ENCODE data around the gene PRKRIP1.
A peak's percentile ranks its signal among the peaks of the same experiment; 100 is the strongest.
"Not testable (repeated sequence)": the region's sequence is repeated elsewhere in the genome, so short reads cannot be mapped to it uniquely, and the experiment has no call there.

PRKRIP1 gene

DNA sequence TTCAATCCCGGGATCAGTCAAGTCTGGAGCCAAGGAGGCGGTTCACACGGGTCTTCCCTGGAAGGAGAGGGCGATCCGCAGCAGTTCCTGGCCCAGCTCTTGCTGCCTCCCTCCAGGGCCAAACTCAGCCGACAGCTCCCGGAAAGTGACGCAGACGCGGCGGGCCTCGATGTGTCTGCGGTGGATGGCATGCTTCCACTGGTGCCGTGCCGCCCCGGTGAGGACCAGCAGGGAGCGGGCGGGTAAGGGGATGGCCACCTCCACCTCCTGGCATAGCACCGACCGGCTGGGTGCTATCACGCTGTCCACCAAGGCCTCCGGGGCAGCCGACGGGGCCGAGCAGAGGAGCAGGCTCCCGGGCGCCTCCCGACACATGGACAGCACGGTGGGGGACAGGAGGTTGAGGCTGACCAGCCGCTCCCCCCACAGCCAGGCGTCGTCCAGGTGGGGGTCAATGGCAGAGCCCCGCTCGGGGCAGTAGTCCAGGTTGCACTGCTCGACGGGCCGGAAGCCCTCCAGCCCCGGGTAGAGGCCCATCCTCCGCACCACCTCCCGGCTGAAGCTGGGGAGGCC, 61.3 kb downstream of the PRKRIP1 start:
- DNase-seq (ENCODE audit: low read depth in 2 of 2) = no peak

DNA sequence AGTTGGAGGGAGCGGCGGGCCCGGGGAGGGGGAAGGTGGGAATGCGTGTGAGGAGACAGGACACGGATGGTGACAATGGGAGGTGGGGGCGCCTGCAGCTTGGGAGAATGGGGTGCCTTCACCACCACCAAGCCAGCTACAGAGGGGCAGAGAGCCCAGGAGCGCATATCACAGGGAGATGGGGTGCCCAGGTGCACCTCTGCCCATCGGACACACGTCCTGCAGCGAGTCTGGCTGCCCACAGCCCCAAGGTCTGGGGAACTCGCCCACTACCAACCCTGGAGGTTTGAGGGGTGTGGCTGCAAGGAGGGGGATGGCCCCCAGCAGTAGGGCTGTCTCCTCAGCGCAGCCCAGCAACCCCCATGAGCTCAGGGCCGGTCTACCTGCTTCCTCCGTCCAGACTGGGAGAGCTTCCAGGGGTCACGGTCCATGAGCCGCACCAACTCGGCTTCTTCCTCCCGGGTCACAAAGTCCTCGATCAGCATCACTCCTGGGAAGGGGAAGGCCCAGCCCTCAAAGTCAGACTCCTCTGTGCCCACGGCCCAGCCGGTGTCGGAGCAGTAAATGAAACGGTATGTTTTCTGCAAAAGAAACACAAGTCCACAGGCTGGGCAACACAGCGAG, 63.2 kb downstream of the PRKRIP1 start:
- DNase-seq (ENCODE audit: low read depth in 2 of 2) = no peak

DNA sequence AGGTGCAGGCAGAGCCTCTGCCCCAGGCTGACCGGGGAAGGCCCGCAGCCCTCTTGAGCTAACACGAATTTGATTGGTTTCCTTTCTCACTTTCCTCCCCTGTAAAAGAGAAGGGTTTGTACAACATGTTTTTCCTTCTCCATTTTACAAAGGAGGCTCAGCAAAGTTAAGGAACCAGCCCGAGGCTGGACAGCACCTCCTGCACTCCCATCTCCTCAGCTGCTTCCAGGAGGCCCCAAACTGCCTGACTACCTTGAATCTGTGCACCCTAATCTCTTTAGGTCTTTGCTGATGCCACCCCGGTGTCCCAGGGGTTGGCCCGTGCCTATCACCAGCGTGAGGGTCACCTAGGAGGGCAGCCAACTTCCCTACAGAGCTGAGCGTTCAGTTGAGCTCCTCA, 64.3 kb downstream of the PRKRIP1 start:
- no peak for DNase-seq (ENCODE audit: low read depth in 2 of 2)

DNA sequence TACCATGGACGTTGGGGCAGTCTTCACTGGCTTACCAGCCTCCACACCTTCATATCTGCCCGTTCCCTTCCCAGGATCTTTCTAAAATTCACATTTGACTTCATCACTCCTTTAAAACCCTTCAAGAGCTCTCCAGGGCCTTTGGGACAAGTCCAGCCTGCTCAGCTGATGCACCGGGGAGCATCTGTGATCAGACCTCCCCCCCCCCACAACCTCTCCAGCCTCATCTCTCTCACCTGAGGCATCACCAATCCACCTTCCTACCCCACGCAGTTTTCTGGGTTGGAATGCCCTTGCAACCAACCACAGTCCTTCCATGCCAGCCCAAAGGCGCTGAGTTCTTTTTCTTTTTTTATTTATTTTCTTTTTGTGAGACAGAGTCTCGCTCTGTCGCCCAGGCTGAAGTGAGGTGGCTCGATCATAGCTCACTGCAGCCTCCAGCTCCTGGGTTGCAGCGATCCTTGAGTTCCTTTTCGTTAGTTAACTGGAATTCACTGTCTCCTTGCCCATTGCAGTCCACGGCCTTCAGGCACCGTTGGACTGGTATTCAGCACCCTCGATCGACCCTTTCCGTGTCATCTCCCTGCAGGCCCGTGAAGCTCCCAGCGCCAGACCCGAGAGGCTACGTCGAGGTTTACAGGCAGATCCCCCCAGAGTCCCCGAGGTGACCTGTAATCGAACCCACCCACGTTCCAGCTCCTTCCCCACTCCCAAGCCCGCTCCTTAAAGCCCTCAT, 67.8 kb downstream of the PRKRIP1 start:
- no peak for DNase-seq (ENCODE audit: low read depth in 2 of 2)

DNA sequence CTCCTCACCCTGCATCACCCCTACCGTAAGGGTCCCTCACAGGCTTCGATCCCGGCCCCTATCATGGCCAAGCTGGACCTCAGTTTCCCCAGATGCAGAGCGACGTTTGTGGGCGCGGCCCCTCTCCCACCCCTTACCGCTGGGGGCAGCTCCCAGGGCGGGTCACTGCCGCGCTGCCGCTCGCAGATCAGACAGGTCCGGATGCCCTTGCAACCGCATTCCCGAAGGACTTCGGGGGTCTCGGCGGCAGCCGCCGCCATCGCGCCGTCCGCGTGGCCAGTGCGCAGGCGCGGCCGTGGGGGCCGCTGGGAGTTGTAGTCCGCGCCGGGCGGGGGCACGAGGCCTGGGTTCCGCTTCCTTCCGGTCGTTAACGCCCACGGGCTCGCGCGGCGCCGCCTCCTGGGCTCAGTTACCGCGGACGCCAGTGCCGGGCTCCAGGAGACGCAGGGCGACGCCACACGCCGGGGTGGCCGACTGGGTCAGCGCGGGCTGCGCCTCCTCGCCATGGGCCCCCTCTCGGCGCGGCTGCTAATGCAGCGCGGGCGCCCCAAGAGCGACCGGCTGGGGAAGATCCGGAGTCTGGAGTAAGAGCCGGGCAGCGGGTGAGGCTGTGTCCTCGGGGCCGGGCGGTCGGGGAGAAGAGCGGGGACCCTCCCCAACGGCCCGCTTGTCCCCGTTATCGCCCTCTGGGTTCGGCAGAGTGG, 68.6 kb downstream of the PRKRIP1 start, which contains the start of the genes ALKBH4 and LRWD1:
TSS of gene ALKBH4 (minus strand) at position 287 of the 704 bp plus-strand sequence. CDS start at position 260, 27 bp downstream.
TSS of gene LRWD1 (plus strand) at position 408 of the 704 bp plus-strand sequence. CDS start at position 505, 97 bp downstream.
- DNase-seq (ENCODE audit: low read depth in 2 of 2) = peak; percentile 95 to 96

GRCh38 chr7:102466097-102466496, 69.9 kb downstream of the PRKRIP1 start:
- no peak for DNase-seq (ENCODE audit: low read depth in 2 of 2)

GRCh38 chr7:102467581-102468477, 71.7 kb downstream of the PRKRIP1 start:
- no peak for DNase-seq (ENCODE audit: low read depth in 2 of 2)

DNA sequence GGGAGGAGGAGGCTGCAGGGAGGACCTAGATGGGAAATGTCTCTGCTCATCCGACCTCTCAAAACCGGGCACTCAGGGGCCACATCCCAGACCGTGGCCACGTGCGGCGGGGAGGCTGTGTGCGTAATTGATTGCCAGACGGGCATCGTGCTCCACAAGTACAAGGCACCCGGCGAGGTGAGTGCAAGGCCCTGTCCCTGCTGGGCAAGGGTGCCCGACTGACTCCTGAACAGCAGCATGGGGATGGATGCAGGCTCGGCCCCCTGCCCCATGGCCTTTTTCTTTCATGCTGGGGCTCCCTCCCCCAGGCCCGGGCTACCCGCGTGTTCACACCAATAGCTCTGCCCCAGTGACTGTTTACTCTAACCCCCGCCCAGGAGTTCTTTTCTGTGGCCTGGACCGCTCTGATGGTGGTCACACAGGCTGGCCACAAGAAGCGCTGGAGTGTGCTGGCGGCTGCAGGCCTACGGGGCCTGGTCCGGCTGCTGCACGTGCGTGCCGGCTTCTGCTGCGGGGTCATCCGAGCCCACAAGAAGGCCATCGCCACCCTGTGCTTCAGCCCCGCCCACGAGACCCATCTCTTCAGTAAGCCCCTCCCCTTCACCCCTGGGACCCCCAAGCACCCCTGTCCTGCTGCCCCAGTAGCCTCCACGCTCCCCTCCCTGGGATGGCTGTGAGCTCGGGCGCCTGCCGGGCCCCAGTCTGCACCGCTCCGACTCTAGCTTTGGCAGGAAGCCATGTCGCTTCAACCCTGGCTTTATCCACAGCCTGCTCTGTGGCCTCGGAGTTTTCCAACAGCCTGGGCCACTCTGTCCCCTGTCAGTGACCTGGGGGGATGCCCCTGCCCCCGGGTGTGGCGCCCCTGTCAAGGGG, 72.6 kb downstream of the PRKRIP1 start:
- DNase-seq (ENCODE audit: low read depth in 2 of 2) = no peak

DNA sequence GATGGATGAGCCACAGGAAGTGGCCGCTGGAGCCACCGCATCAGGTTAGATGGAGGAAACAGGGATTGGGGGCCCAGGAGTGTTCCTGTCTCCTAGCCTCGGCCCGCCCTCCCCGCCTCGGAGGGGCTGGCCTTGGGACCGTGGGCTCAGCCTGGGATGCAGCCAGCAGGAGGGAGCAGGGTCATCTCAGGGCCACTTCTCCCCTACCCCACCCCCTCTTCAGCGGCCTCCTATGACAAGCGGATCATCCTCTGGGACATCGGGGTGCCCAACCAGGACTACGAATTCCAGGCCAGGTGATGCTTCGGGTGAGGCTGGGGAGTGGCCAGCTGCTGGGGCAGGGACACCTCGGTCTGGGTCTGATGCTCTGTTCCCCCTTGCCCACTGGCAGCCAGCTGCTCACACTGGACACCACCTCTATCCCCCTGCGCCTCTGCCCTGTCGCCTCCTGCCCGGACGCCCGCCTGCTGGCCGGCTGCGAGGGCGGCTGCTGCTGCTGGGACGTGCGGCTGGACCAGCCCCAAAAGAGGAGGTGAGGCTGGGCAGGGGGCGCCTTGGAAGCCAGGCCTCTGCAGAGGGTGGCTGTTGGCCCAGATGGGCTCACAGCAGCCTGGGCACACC, 73.3 kb downstream of the PRKRIP1 start:
- no peak for DNase-seq (ENCODE audit: low read depth in 2 of 2)

DNA sequence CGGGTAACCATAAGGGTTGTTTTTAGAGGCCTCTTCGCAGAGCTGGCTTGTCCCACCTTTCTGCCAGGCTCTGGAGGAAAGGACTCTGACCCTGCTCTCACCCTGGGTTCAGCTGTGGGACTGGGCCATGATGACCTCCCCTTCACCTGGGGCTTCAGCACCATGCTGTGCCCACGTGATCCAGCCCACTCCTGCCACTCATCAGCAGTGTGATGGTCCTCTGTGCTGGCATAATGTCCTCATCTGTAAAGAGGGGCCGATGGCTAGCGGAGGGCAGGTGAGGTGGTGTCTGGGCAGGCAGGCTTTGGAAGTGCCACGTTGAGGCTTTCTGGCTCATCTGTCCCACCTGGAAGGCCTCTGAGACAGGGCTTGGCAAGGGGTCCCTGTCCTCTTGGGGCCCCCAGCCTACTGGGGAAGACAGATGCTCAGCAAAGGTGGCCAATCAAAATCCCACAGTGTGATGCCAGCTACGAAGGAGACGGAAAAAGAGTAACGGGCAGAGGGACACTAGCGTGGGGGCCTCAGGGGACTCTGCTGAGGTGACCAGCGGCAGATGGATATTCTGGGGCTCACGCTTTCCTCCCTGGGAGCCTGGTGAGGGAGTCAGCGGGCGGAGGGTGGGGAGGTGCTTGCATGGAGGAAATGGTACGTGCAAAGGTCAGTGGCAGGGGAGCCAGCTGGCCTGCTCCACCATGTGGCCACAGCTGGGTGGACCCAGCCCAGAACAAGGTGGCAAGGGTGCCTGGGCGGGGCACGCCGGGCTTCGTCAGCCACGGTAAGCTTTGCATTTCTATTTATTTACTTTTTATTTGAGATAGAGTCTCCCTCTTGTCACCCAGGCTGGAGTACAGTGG, 74.0 kb downstream of the PRKRIP1 start:
- DNase-seq (ENCODE audit: low read depth in 2 of 2) = no peak

- DNase-seq (ENCODE audit: low read depth in 2 of 2) = no peak
These were observed 75.6 kb downstream of the PRKRIP1 start for GRCh38 chr7:102471791-102472125.

- DNase-seq (ENCODE audit: low read depth in 2 of 2) = no peak
These were observed 76.2 kb downstream of the PRKRIP1 start for GRCh38 chr7:102472126-102473041.

DNA sequence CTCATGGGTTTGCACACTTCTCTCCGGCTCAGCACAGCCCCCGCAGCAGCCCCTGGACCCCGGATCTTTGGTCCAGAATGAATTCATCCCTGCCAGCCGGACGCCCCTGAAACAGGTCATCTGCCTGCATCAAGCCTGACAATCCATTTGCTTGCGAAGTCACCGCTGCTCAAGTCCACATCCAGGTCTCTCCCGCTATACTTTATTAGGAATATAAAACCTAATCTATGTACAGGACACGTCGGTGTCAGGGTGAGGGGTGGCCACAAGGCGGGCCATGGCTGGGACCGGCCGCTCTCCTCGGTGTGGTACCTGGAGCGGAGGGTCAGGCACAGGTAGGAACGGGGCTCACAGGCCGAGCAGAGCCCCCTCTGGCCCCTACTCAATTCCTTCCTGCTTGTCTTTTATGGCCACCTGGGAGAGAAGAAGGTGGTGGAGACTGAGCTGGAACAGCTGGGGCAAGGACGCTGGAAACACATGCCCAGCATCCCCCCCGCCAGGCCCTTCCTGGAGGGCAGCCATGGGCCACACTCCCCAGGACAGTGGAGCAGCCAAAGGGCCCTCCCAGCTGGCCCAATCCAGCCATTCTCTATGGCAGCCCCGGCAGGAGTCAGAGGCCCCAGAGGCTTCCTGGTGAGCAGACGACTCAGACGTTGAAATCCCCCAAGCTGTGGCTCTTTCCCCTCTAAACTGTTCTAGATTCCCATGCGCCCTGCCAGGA, 77.3 kb downstream of the PRKRIP1 start:
- no peak for DNase-seq (ENCODE audit: low read depth in 2 of 2)

- DNase-seq (ENCODE audit: low read depth in 2 of 2) = not testable (repeated sequence)
These were observed 78.0 kb downstream of the PRKRIP1 start for GRCh38 chr7:102474116-102474515.

- DNase-seq (ENCODE audit: low read depth in 2 of 2) = not testable (repeated sequence)
These were observed 78.7 kb downstream of the PRKRIP1 start for GRCh38 chr7:102474736-102475435.

Measured in stimulated activated CD4-positive, alpha-beta T cell treated with anti-CD3 and anti-CD28 coated beads, Interleukin-4, amount 100 ng/mL, for 48 hours (primary cell).